B cell (primary cell): ENCODE results near the gene DKK1. TPM values are rescaled to one million over a fixed set of nuclear protein-coding genes. Genes with fewer than 3 reads are reported as not detected.

Experiments used
- ATAC-seq: fragments of 200-7000 bp; cut with Tn5 transposase; one replicate; pipeline ENCODE4 v1.10.0; 2021; ENCODE audit warnings: low read depth, mild to moderate bottlenecking, moderate number of reproducible peaks, moderate library complexity
- CTCF ChIA-PET: fragments of 350-600 bp; sonication (Branson Sonifier 250); formaldehyde crosslinking; loops from one replicate; lab custom pipeline; 2021; ENCODE audit warnings: antibody characterized with exemption, inconsistent platforms; lab: Charles Lee
- POLR2A ChIA-PET: fragments of 350-600 bp; sonication (Branson Sonifier 250); formaldehyde crosslinking; loops from one replicate; lab custom pipeline; 2021; ENCODE audit warnings: antibody characterized with exemption; lab: Charles Lee
- DNase-seq: peaks from one replicate; pipeline ENCODE4 v3.0.0; 2013
- H2AFZ ChIP-seq: 2 replicates; pipeline ENCODE4 v1.6.1; 2012; ENCODE audit warnings: mild to moderate bottlenecking, low read depth, low read length; ENCODE audit not compliant: insufficient read depth, poor library complexity, severe bottlenecking
- H3K27ac ChIP-seq, 2 donors: 1 replicate in 1 of 2; 2 replicates in 1 of 2; pipeline ENCODE4 v1.5.1; 2012 to 2013; ENCODE audit warnings: low read length in 2 of 2, mild to moderate bottlenecking in 2 of 2, moderate library complexity in 1 of 2
- H3K27me3 ChIP-seq, 4 experiments: fragments of 200-600 bp in 1 of 4; sonication (generic) in 1 of 4; replicated peaks in 1 of 4; 1 replicate in 2 of 4; 2 replicates in 2 of 4; pipeline versions ENCODE4 v1.6.1 to v1.7.0; 2013 to 2016; ENCODE audit warnings: low read length in 3 of 4, mild to moderate bottlenecking in 2 of 4, mixed read lengths in 1 of 4, moderate library complexity in 1 of 4; ENCODE audit not compliant: insufficient read depth in 4 of 4, control insufficient read depth in 3 of 4; ENCODE audit errors: control extremely low read depth in 1 of 4
- H3K36me3 ChIP-seq, 2 experiments: replicated peaks in 1 of 2; 1 replicate in 1 of 2; 2 replicates in 1 of 2; pipeline versions ENCODE4 v1.6.1 to v1.7.1; 2013; ENCODE audit warnings: low read length in 1 of 2; ENCODE audit not compliant: insufficient read depth in 2 of 2, control insufficient read depth in 1 of 2; ENCODE audit errors: control extremely low read depth in 1 of 2, extremely low read depth in 1 of 2
- H3K4me1 ChIP-seq, 2 donors: fragments of 200-600 bp in 1 of 2; sonication (generic) in 1 of 2; 1 replicate in 1 of 2; 2 replicates in 1 of 2; pipeline versions ENCODE4 v1.5.1 to v1.6.1; 2013 to 2017; ENCODE audit warnings: low read length in 2 of 2; ENCODE audit not compliant: control insufficient read depth in 2 of 2, insufficient read depth in 2 of 2
- H3K4me2 ChIP-seq: replicated peaks from 2 replicates; pipeline ENCODE3; 2012; ENCODE audit warnings: mild to moderate bottlenecking, low read depth, low read length; ENCODE audit not compliant: poor library complexity, severe bottlenecking
- H3K4me3 ChIP-seq, 5 experiments: fragments of 200-600 bp in 1 of 5; sonication (generic) in 1 of 5; 1 replicate in 3 of 5; 2 replicates in 2 of 5; pipeline versions ENCODE4 v1.5.1 to v1.7.0; 2011 to 2016; ENCODE audit warnings: low read length in 4 of 5, mild to moderate bottlenecking in 4 of 5, low read depth in 2 of 5, control low read depth in 1 of 5, moderate library complexity in 1 of 5; ENCODE audit not compliant: insufficient read depth in 1 of 5; ENCODE audit errors: control extremely low read depth in 1 of 5, extremely low read depth in 1 of 5
- H3K79me2 ChIP-seq: fragments of 200-600 bp; sonication (generic); one replicate; pipeline ENCODE4 v1.6.0; 2016; ENCODE audit warnings: low read length; ENCODE audit not compliant: control insufficient read depth, insufficient read depth
- H3K9ac ChIP-seq: fragments of 200-600 bp; sonication (generic); 2 replicates; pipeline ENCODE4 v1.6.1; 2017; ENCODE audit warnings: mild to moderate bottlenecking, low read length, moderate library complexity
- H3K9me3 ChIP-seq, 3 donors: one replicate each; pipeline versions ENCODE4 v1.6.1 to v1.7.1; 2013; ENCODE audit warnings: low read length in 2 of 3; ENCODE audit not compliant: control insufficient read depth in 2 of 3, insufficient read depth in 1 of 3; ENCODE audit errors: control extremely low read depth in 1 of 3
- H4K20me1 ChIP-seq: 2 replicates; pipeline ENCODE4 v1.6.0; 2012; ENCODE audit warnings: mild to moderate bottlenecking, low read length; ENCODE audit not compliant: insufficient read depth, control insufficient read depth, poor library complexity, severe bottlenecking
- H3K27ac Mint-ChIP-seq: one replicate; pipeline ENCODE4 v1.8.0; 2021; ENCODE audit warnings: mixed read lengths
- H3K27me3 Mint-ChIP-seq: one replicate; pipeline ENCODE4 v1.8.0; 2021; ENCODE audit warnings: mixed read lengths
- H3K4me1 Mint-ChIP-seq: one replicate; pipeline ENCODE4 v1.8.0; 2021; ENCODE audit warnings: mixed read lengths
- H3K4me3 Mint-ChIP-seq: one replicate; pipeline ENCODE4 v1.8.0; 2021; ENCODE audit warnings: mixed read lengths
- H3K9me3 Mint-ChIP-seq: one replicate; pipeline ENCODE4 v1.8.0; 2022; ENCODE audit warnings: mixed read lengths; ENCODE audit not compliant: insufficient read depth
- EZH2 ChIP-seq: IDR thresholded peaks from 2 replicates; pipeline ENCODE4 v1.6.1; 2012; ENCODE audit warnings: borderline replicate concordance, low read depth, mild to moderate bottlenecking, moderate library complexity, low read length; ENCODE audit not compliant: insufficient read depth, poor library complexity, severe bottlenecking
- WGBS: methylation state at CpG from one replicate; pipeline ENCODE4 v1.1.5; 2013; ENCODE audit warnings: missing lambda C conversion rate; ENCODE audit not compliant: insufficient coverage; 5-methylcytosine and 5-hydroxymethylcytosine counted together
- intact Hi-C: fragments of 100-400 bp; cut with micrococcal nuclease; formaldehyde crosslinking; loops from one replicate; pipeline ENCODE4 v1.10.0; 2022
- polyA plus RNA-seq: library from polyadenylated mRNA; depleted of rRNA; stranded (reverse); fragments of >200 nt; gene quantifications from 2 replicates; pipeline ENCODE4 v1.2.3, GENCODE V29; 2012
- total RNA-seq, 2 donors: library from RNA; stranded (reverse); fragments of 120-200 nt in 1 of 2; gene quantifications; 1 replicate in 1 of 2; 2 replicates in 1 of 2; pipeline versions ENCODE4 v1.2.3 to v1.2.4, GENCODE V29; 2013 to 2022
- TF ChIP-seq, protein P1 (sequence below): fragments of 200-600 bp; IDR thresholded peaks from one replicate; pipeline ENCODE4 v1.8.0; 2022; ENCODE audit warnings: antibody characterized with exemption, mild to moderate bottlenecking

Gene DKK1
- total and polyA plus RNA-seq, 2 donors (not counting 1 experiment from before 2014, with no cell fraction given) = not detected

DNA sequence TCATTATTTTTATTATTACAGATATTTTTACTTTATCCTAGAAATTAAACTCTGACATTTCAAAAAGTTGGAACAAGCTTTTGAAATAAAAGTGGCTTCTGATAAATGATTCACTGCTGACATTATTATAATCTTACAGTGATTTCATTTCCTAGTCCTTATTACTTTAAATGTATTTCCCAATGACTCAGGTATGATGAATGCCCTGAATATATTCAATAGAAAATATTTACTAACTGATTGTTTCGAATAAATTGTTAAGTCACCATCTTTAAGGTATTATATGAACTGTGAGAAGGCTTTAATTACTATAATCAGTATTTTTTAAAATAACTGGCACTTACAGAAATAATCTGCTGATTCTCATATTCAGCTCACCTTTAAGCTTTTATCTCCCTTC is 21.6 kb downstream of the DKK1 start:
- Histone ChIP-seq H3K36me3 (no peaks in the 10 kb centered on the region), H3K27me3 (no peaks in the 10 kb centered on the region), H3K4me2 (no peak overlapping the region), H3K9me3 (no peaks in the 10 kb centered on the region), H3K9ac (no peak overlapping the region), H4K20me1 (no peaks in the 10 kb centered on the region), H3K79me2 (no peaks in the 10 kb centered on the region), H3K27ac (no peak overlapping the region), H3K4me1 (no peaks in the 10 kb centered on the region), H3K4me3 (no peak overlapping the region), H2AFZ (no peak overlapping the region)
- ChIA-PET CTCF (no interaction called here), POLR2A (no interaction called here)
- DNase-seq (no peak), ATAC-seq (no peak)
- H3K4me3 Mint-ChIP-seq = no peak overlapping the region
- H3K27me3 Mint-ChIP-seq = no peaks in the 10 kb centered on the region
- TF ChIP-seq, protein P1, sequence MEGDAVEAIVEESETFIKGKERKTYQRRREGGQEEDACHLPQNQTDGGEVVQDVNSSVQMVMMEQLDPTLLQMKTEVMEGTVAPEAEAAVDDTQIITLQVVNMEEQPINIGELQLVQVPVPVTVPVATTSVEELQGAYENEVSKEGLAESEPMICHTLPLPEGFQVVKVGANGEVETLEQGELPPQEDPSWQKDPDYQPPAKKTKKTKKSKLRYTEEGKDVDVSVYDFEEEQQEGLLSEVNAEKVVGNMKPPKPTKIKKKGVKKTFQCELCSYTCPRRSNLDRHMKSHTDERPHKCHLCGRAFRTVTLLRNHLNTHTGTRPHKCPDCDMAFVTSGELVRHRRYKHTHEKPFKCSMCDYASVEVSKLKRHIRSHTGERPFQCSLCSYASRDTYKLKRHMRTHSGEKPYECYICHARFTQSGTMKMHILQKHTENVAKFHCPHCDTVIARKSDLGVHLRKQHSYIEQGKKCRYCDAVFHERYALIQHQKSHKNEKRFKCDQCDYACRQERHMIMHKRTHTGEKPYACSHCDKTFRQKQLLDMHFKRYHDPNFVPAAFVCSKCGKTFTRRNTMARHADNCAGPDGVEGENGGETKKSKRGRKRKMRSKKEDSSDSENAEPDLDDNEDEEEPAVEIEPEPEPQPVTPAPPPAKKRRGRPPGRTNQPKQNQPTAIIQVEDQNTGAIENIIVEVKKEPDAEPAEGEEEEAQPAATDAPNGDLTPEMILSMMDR = no peak
- no peak for TF ChIP-seq EZH2
- no peaks in the 10 kb centered on the region for H3K9me3 Mint-ChIP-seq
- intact Hi-C loops = no loop called here
- no CpG with 5 or more reads among the region's 1 CpG for WGBS
- no peaks in the 10 kb centered on the region for H3K4me1 Mint-ChIP-seq
- no peak overlapping the region for H3K27ac Mint-ChIP-seq

DNA sequence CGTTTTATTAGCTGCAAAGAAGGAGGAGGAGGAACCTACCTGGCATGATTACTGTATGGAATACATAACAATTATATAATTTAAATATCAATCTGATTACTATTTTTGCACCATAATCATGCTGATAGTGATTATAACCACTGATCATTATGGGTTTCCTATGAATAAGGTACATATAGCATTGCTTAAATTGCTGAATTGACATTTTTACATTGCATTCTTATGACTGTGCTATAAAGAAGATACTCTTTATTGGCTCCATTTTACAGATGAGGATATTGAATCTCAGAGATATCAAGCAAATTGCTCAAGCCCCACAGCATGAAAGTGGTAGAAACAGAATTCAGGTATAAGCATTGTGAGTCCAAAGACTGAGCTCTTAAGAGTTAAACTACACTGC is 23.1 kb downstream of the DKK1 start:
- no peaks in the 10 kb centered on the region for H3K9me3 Mint-ChIP-seq
- no peak overlapping the region for H3K27ac Mint-ChIP-seq
- Histone ChIP-seq H2AFZ (no peak overlapping the region), H3K4me3 (no peak overlapping the region), H3K4me2 (no peak overlapping the region), H3K27me3 (no peaks in the 10 kb centered on the region), H3K27ac (no peak overlapping the region), H4K20me1 (no peaks in the 10 kb centered on the region), H3K9ac (no peak overlapping the region), H3K79me2 (no peaks in the 10 kb centered on the region), H3K4me1 (no peaks in the 10 kb centered on the region), H3K9me3 (no peaks in the 10 kb centered on the region), H3K36me3 (no peaks in the 10 kb centered on the region)
- no CpG with 5 or more reads among the region's 1 CpG for WGBS
- no peak for DNase-seq
- H3K4me1 Mint-ChIP-seq = no peaks in the 10 kb centered on the region
- intact Hi-C loops = no loop called here
- no peak overlapping the region for H3K4me3 Mint-ChIP-seq
- TF ChIP-seq, protein P1 = no peak
- ChIA-PET CTCF (no interaction called here), POLR2A (no interaction called here)
- H3K27me3 Mint-ChIP-seq = no peaks in the 10 kb centered on the region
- ATAC-seq = no peak
